SK-N-MC (cell line): Measurements from ENCODE around the gene IMMP2L.

Source experiments
- EZH2 ChIP-seq: fragments of 200-600 bp; sonication (generic); IDR thresholded peaks from one replicate; pipeline ENCODE4 v1.6.1; 2017; ENCODE audit warnings: antibody characterized with exemption
- POLR2AphosphoS5 ChIP-seq: IDR thresholded peaks from 2 replicates; pipeline ENCODE4 v1.6.1; 2012; ENCODE audit warnings: mild to moderate bottlenecking, low read depth, low read length, borderline replicate concordance

DNA sequence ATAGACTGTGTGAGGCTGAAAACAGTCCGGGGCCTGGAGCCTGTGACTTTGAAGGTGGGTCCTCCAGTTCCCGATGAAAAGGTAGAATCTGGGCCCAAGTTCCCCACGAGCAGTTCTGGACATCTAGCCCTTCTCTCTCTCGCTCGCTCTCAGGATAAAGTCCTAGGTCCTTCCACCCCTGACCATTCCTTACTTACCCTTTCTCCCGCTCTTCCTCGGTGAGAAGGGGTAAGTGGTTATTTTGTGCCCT, 713 bp downstream of the IMMP2L start:
- TF ChIP-seq EZH2 (no peak), POLR2AphosphoS5 (no peak)
